Measurements from ENCODE around the gene GALNTL6. TPM values are rescaled to one million over a fixed set of nuclear protein-coding genes. Genes with fewer than 3 reads are reported as not detected.

GALNTL6 gene
- total RNA-seq, 1 donor from 2014 or later: not detected

DNA sequence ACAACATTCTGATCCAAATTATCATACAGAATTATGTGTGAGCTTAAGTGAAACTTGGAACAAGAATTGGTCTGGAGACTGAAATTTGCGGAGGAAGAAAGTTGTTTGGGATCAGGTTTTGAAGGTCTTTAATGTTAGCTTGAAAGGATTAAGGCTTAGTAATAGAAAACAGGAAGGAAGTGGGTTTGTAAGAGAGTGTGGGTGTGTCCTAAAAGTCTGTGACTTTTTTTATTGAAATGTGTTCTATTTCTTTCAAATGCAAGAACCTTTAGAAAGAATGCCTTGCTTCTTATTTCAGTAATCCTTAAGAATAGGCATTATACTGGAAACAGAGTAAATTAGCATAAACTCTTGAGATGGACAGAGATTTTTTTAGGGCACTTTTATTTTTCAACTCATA is 198.0 kb downstream of the GALNTL6 start:
- Histone ChIP-seq H3K27me3 (ENCODE audit: low read depth) (no peaks in the 10 kb centered on the region), H3K27ac (replicated peaks) (no peak overlapping the region), H3K4me3 (no peak overlapping the region), H3K36me3 (no peaks in the 10 kb centered on the region), H3K9me3 (replicated peaks) (peaks cover 20% of the 10 kb centered on the region), H3K4me1 (no peaks in the 10 kb centered on the region)
- TF ChIP-seq, protein P1, sequence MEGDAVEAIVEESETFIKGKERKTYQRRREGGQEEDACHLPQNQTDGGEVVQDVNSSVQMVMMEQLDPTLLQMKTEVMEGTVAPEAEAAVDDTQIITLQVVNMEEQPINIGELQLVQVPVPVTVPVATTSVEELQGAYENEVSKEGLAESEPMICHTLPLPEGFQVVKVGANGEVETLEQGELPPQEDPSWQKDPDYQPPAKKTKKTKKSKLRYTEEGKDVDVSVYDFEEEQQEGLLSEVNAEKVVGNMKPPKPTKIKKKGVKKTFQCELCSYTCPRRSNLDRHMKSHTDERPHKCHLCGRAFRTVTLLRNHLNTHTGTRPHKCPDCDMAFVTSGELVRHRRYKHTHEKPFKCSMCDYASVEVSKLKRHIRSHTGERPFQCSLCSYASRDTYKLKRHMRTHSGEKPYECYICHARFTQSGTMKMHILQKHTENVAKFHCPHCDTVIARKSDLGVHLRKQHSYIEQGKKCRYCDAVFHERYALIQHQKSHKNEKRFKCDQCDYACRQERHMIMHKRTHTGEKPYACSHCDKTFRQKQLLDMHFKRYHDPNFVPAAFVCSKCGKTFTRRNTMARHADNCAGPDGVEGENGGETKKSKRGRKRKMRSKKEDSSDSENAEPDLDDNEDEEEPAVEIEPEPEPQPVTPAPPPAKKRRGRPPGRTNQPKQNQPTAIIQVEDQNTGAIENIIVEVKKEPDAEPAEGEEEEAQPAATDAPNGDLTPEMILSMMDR (IDR thresholded peaks at IDR 0.05; ENCODE audit: borderline replicate concordance): no peak
- intact Hi-C loops (cut with micrococcal nuclease): no loop called here
- DNase-seq: no peak

GRCh38 chr4:172018358-172018757 is 205.2 kb downstream of the GALNTL6 start:
- intact Hi-C loops (cut with micrococcal nuclease): no loop called here
- Histone ChIP-seq H3K4me1 (no peaks in the 10 kb centered on the region), H3K4me3 (no peak overlapping the region)

DNA sequence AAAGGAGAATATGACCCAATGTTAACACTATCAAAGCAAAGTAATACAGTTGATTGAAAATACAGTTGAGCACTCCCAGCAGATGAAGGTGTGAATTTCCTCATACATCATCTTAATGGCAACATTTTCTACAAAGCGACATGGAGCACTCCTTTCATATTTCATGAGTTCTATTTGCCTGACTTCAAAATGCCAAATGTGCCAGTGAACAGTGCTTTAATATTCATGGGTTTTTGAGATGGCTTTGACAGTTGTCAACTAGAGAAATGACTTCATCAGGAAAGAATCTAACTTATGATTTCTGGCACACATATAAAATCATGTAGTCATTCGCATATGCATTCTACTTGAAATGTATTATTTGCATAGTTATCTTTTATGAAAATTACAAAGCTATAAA is 222.4 kb downstream of the GALNTL6 start:
- intact Hi-C loops (cut with micrococcal nuclease): no loop called here
- H3K9me3 ChIP-seq (replicated peaks): no peaks in the 10 kb centered on the region
- no peak overlapping the region for H3K4me3 ChIP-seq
- no peaks in the 10 kb centered on the region for H3K27me3 ChIP-seq (ENCODE audit: low read depth)
- no peaks in the 10 kb centered on the region for H3K36me3 ChIP-seq
- no peak overlapping the region for H3K27ac ChIP-seq (replicated peaks)
- DNase-seq: no peak
- H3K4me1 ChIP-seq: no peaks in the 10 kb centered on the region
- TF ChIP-seq, protein P1 (IDR thresholded peaks at IDR 0.05; ENCODE audit: borderline replicate concordance): no peak

More at GRCh38 chr4:172018358-172018757, 205.2 kb downstream of the GALNTL6 start:
- Histone ChIP-seq H3K36me3 (no peaks in the 10 kb centered on the region), H3K27ac (replicated peaks) (no peak overlapping the region), H3K9me3 (replicated peaks) (peaks cover 23% of the 10 kb centered on the region), H3K27me3 (ENCODE audit: low read depth) (no peaks in the 10 kb centered on the region)
- TF ChIP-seq, protein P1 (IDR thresholded peaks at IDR 0.05; ENCODE audit: borderline replicate concordance): no peak
- DNase-seq: no peak

- TF ChIP-seq, protein P1 (IDR thresholded peaks at IDR 0.05; ENCODE audit: borderline replicate concordance): no peak
- Histone ChIP-seq H3K9me3 (replicated peaks) (no peaks in the 10 kb centered on the region), H3K27me3 (ENCODE audit: low read depth) (no peaks in the 10 kb centered on the region), H3K4me1 (no peaks in the 10 kb centered on the region), H3K36me3 (no peaks in the 10 kb centered on the region), H3K4me3 (no peak overlapping the region), H3K27ac (replicated peaks) (no peak overlapping the region)
- intact Hi-C loops (cut with micrococcal nuclease): no loop called here
- DNase-seq: no peak
These were observed 227.6 kb downstream of the GALNTL6 start for GRCh38 chr4:172040766-172041165.

GRCh38 chr4:172042714-172043114 is 229.5 kb downstream of the GALNTL6 start:
- no peaks in the 10 kb centered on the region for H3K9me3 ChIP-seq (replicated peaks)
- H3K36me3 ChIP-seq: no peaks in the 10 kb centered on the region
- no peak overlapping the region for H3K4me3 ChIP-seq
- H3K27me3 ChIP-seq (ENCODE audit: low read depth): no peaks in the 10 kb centered on the region
- no peak overlapping the region for H3K27ac ChIP-seq (replicated peaks)
- intact Hi-C loops (cut with micrococcal nuclease): no loop called here
- no peak for DNase-seq
- TF ChIP-seq, protein P1 (IDR thresholded peaks at IDR 0.05; ENCODE audit: borderline replicate concordance): no peak
- no peaks in the 10 kb centered on the region for H3K4me1 ChIP-seq

DNA sequence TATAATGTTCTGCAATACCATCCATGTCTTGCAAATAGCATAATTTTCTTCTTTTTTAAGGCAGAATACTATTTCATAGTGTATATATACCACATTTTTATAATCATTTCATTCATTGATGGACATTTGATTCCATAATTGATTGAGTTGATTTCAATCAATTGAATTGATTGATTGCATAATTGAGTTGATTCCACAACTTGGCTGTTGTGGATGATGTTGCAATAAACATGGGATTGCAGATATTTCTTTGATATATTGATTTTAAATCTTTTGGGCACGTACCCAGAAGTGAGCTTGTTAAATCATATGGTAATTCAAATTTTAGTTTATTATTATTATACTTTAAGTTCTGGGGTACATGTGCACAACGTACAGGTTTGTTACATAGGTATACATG is 232.8 kb downstream of the GALNTL6 start:
- TF ChIP-seq, protein P1 (IDR thresholded peaks at IDR 0.05; ENCODE audit: borderline replicate concordance): no peak
- Histone ChIP-seq H3K4me1 (no peaks in the 10 kb centered on the region), H3K36me3 (no peaks in the 10 kb centered on the region), H3K27me3 (ENCODE audit: low read depth) (no peaks in the 10 kb centered on the region), H3K27ac (replicated peaks) (no peak overlapping the region), H3K9me3 (replicated peaks) (no peaks in the 10 kb centered on the region), H3K4me3 (no peak overlapping the region)
- no peak for DNase-seq
- intact Hi-C loops (cut with micrococcal nuclease): no loop called here

Measured in left ventricle myocardium inferior (tissue), 1 donor.